ENCODE results near the gene ACSL3. TPM values are rescaled to one million over a fixed set of nuclear protein-coding genes. Genes with fewer than 3 reads are reported as not detected.

The ACSL3 gene
- total RNA-seq, 4 donors from 2014 or later = 38.4 to 57.3 (median 53.5) TPM

GRCh38 chr2:222823183-222823930 is 37.5 kb upstream of the ACSL3 start:
- TF ChIP-seq CTCF (IDR thresholded peaks at IDR 0.05) (no peak), POLR2A (IDR thresholded peaks at IDR 0.05) (no peak), EP300 (IDR thresholded peaks at IDR 0.05) (no peak)
- no peak overlapping the region for H3K4me3 ChIP-seq
- H3K36me3 ChIP-seq = no peaks in the 10 kb centered on the region
- H3K27me3 ChIP-seq = no peaks in the 10 kb centered on the region
- no peak overlapping the region for H3K27ac ChIP-seq
- peak in 1 of 2 donors; percentile 11 for DNase-seq (ENCODE audit: low spot score in 2 of 2)
- 76 to 88% methylated on average over 6 of the region's 6 CpGs for WGBS, 2 donors
- no peaks in the 10 kb centered on the region for H3K4me1 ChIP-seq
- no peaks in the 10 kb centered on the region for H3K9me3 ChIP-seq

- no peak for DNase-seq (ENCODE audit: low spot score in 2 of 2)
- WGBS, 2 donors = 47 to 53% methylated on average over 1 of the region's 1 CpG
Observed at GRCh38 chr2:222825031-222825430, 35.8 kb upstream of the ACSL3 start.

GRCh38 chr2:222827417-222827816 is 33.4 kb upstream of the ACSL3 start:
- Histone ChIP-seq H3K27ac (no peak overlapping the region), H3K27me3 (no peaks in the 10 kb centered on the region), H3K4me1 (no peaks in the 10 kb centered on the region), H3K9me3 (no peaks in the 10 kb centered on the region), H3K4me3 (no peak overlapping the region), H3K36me3 (no peaks in the 10 kb centered on the region)
- 95 to 100% methylated on average over 1 of the region's 1 CpG for WGBS, 2 donors
- no peak for DNase-seq (ENCODE audit: low spot score in 2 of 2)
- TF ChIP-seq POLR2A (IDR thresholded peaks at IDR 0.05) (no peak), EP300 (IDR thresholded peaks at IDR 0.05) (no peak), CTCF (IDR thresholded peaks at IDR 0.05) (no peak)

More at GRCh38 chr2:222825031-222825430, 35.8 kb upstream of the ACSL3 start:
- Histone ChIP-seq H3K4me3 (no peak overlapping the region), H3K27me3 (no peaks in the 10 kb centered on the region), H3K27ac (no peak overlapping the region), H3K9me3 (no peaks in the 10 kb centered on the region), H3K36me3 (no peaks in the 10 kb centered on the region), H3K4me1 (no peaks in the 10 kb centered on the region)
- TF ChIP-seq POLR2A (IDR thresholded peaks at IDR 0.05) (no peak), CTCF (IDR thresholded peaks at IDR 0.05) (no peak), EP300 (IDR thresholded peaks at IDR 0.05) (no peak)

GRCh38 chr2:222828572-222828971 is 32.3 kb upstream of the ACSL3 start:
- H3K27me3 ChIP-seq = no peaks in the 10 kb centered on the region
- no peak overlapping the region for H3K4me3 ChIP-seq
- H3K36me3 ChIP-seq = no peaks in the 10 kb centered on the region
- DNase-seq (ENCODE audit: low spot score in 2 of 2) = no peak
- WGBS, 2 donors = 83 to 94% methylated on average over 11 of the region's 11 CpGs
- no peak overlapping the region for H3K27ac ChIP-seq
- no peaks in the 10 kb centered on the region for H3K9me3 ChIP-seq
- H3K4me1 ChIP-seq = no peaks in the 10 kb centered on the region
- TF ChIP-seq EP300 (IDR thresholded peaks at IDR 0.05) (no peak), POLR2A (IDR thresholded peaks at IDR 0.05) (no peak), CTCF (IDR thresholded peaks at IDR 0.05) (no peak)

- Histone ChIP-seq H3K27ac (no peak overlapping the region), H3K36me3 (no peaks in the 10 kb centered on the region), H3K4me1 (no peaks in the 10 kb centered on the region), H3K4me3 (no peak overlapping the region), H3K9me3 (no peaks in the 10 kb centered on the region), H3K27me3 (no peaks in the 10 kb centered on the region)
- DNase-seq (ENCODE audit: low spot score in 2 of 2) = no peak
- TF ChIP-seq POLR2A (IDR thresholded peaks at IDR 0.05) (no peak), CTCF (IDR thresholded peaks at IDR 0.05) (no peak), EP300 (IDR thresholded peaks at IDR 0.05) (no peak)
- WGBS, 2 donors = 78 to 80% methylated on average over 3 of the region's 3 CpGs
Observed at GRCh38 chr2:222830164-222830563, 30.7 kb upstream of the ACSL3 start.
